Stimulated activated CD4-positive, alpha-beta T cell treated with anti-CD3 and anti-CD28 coated beads, Interleukin-2, amount 100 ng/mL, for 48 hours (primary cell): Measurements from ENCODE around the gene NKAIN4.

Source experiments
- DNase-seq, 2 donors: peaks; one replicate each; pipeline ENCODE4 v3.0.0-alpha.2; 2020

Gene NKAIN4

DNA sequence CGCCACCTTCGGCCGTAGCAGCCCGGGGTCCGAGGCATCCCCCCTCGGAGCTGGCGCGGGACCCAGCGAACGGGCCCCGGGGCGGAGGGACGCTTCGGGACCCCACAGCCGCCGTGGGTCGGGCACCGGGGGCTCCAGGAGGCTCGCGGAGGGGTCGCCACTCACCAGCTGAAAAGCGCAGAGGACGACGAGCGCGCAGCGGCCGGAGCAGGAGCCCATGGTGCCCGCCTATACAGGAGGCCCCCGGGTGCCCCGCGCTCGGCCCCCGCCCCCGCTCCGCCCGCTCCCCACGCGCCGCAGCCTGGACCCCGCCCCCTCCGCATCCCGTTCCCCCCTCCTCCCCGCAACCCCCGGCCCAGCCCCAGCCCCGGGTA, at the start of gene NKAIN4:
Gene NKAIN4 (minus strand): TSS at position 232 of the 374 bp plus-strand sequence. CDS start 13 bp downstream, at position 219.
- no peak for DNase-seq

- no peak for DNase-seq
Measured at GRCh38 chr20:63303095-63303666, 48.9 kb upstream of the NKAIN4 start.

- DNase-seq: no peak
Measured at GRCh38 chr20:63301671-63302070, 47.4 kb upstream of the NKAIN4 start.

- no peak for DNase-seq
Measured at GRCh38 chr20:63298731-63299312, 44.6 kb upstream of the NKAIN4 start.

- no peak for DNase-seq
Measured at GRCh38 chr20:63297796-63298572, 43.7 kb upstream of the NKAIN4 start.

DNA sequence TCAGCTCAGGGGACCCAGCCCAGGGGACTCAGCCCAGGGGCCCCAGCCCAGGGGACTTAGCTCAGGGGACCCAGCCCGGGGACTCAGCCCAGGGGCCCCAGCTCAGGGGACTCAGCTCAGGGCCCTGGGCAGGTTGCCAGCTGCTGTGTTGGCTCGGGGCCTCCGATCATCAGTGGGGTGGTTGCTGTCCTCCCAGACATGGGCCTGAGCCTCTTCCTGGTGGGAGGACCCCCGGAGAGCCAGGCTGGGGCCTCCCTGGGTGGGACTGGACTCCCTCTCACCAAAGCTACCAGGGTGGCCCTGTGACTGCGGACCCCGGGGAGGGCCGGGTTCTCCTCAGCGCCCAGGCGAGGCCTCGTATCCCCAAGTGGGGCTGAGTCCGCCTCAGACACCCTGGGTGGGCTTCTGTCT, 43.1 kb upstream of the NKAIN4 start:
- no peak for DNase-seq

GRCh38 chr20:63296531-63297299, 42.5 kb upstream of the NKAIN4 start:
- DNase-seq: no peak

GRCh38 chr20:63295846-63296245, 41.6 kb upstream of the NKAIN4 start:
- no peak for DNase-seq

- no peak for DNase-seq
Measured at GRCh38 chr20:63295422-63295821, 41.2 kb upstream of the NKAIN4 start.

- DNase-seq: no peak
Measured at GRCh38 chr20:63295018-63295417, 40.8 kb upstream of the NKAIN4 start.

GRCh38 chr20:63294536-63294900, 40.3 kb upstream of the NKAIN4 start:
- no peak for DNase-seq

GRCh38 chr20:63293871-63294535, 39.7 kb upstream of the NKAIN4 start:
- DNase-seq: no peak

- DNase-seq: no peak
Measured at GRCh38 chr20:63293456-63293855, 39.2 kb upstream of the NKAIN4 start.

DNA sequence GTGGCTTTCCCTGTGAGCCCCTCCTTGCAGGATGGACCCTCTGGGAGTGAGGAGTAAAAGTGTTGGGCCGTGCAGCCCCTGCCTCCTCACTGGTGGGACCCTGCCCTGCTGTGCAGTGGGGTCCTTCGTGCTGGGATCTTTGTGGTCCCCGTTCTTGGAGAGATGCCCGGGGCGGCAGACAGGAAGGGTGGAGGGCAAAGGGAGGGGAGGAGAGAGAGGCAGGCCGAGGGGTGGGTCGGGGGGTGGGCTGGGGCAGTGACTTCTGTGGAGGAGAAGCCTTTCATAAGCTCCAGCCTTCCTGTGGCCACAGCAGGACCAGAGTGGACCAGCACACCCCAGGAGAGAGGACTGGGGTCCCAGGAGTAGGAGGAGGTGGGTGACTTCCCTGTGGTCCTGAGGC, 38.6 kb upstream of the NKAIN4 start, which contains the start of gene COL20A1:
Gene COL20A1 (plus strand): TSS at position 283 of the 400 bp plus-strand sequence. CDS start 1,922 bp downstream, outside the sequence.
- DNase-seq: no peak

DNA sequence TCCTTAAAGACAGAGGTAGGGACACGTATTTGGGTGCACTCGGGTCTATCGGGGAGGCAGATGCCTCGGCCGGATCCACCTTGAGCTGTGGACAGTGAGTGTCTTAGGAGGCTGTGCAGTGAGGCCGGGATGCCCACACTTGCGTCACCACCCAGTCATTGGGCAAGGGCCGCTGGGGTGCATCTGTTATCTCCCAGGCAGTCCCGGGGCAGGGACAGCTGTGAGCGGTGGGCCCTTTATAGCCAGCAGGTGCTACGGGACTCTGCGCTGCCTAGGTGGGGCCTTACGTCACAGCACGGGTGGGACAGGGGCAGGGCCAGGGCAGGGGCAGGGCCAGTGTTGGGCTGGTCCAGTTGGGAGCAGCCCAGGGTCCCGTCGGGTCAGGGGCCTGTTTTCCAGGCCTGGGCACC, 38.0 kb upstream of the NKAIN4 start:
- no peak for DNase-seq

GRCh38 chr20:63291811-63292210, 37.5 kb upstream of the NKAIN4 start:
- DNase-seq: no peak

DNA sequence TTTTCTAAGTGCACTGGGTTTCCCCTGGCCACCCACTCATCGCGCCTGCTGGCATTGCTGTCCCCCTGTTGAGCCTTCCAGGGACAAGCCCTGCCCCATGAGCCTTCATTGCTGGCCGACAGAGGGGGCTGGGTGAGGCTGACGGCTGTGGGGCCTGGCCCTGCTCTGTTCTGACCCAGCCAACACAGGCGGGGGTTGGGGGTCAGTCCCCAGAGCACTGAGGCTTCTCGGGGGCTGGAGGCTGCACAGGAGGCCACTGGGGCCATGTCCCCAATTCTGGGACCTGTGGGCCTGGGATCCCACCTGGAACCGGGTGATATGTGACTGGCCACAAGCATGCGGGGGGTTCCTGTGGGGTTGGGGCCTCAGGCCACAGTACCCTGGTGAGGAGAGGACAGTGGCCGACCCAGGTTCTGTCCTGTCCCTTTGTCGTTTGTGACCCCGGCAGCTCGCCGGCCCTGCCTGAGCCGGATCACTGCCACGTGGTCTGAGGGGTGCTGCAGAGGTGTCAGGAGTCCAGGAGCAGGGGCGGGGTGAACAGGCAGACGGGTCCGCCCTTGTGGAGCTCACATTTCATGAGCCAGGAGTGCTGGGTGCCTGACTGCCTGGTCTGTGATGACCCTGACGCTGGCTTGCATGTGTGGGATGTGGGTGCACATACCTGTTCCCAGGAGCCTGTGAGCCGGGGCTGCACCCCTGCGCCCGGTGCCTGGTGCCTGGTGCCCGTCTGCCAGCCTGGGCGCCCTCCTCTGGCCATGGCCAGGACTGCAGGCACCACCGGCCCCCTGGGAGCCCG, 36.6 kb upstream of the NKAIN4 start:
- peak; percentile 70 to 82 for DNase-seq

- DNase-seq: no peak
Measured at GRCh38 chr20:63290136-63290676, 35.9 kb upstream of the NKAIN4 start.

DNA sequence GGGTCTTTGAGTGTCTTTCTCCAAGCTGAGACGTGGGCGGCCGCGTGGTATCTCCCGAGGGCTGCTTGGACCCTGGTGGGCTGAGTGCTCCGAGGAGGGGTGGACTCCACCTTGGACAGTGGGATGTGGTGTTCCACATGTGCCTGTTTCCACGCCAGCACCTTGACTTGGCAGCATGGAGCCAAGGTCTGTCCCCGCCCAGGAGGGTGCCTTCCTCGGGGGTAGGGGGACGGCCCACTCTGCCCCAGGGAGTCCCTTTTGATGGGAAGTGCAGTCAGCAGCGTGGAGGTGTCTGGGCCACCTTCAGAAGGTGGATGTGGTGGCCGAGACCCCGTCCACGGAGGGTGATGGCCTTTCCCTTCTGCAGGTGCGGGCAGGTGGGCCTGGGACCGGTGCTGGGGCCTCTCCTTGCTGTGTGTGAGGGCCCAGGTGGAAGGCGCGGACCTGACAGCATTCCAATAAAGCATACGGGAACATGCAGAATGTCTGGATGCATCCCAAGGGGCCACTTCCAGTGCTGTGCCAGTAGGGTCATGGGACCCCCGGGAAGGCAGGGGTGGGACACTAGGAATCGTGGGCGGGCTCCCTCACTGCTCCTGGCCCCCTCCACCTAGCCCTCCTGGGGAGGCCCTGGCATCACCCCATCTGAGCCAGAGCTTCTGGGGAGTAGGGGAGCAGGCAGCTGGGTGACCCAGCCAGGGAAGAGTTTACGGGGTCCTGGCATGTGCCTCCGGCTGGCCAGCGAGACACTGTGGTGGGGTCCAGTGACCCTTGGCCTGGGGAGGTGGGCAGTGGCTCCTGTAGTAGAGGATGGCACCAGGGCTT, 35.3 kb upstream of the NKAIN4 start:
- no peak for DNase-seq

DNA sequence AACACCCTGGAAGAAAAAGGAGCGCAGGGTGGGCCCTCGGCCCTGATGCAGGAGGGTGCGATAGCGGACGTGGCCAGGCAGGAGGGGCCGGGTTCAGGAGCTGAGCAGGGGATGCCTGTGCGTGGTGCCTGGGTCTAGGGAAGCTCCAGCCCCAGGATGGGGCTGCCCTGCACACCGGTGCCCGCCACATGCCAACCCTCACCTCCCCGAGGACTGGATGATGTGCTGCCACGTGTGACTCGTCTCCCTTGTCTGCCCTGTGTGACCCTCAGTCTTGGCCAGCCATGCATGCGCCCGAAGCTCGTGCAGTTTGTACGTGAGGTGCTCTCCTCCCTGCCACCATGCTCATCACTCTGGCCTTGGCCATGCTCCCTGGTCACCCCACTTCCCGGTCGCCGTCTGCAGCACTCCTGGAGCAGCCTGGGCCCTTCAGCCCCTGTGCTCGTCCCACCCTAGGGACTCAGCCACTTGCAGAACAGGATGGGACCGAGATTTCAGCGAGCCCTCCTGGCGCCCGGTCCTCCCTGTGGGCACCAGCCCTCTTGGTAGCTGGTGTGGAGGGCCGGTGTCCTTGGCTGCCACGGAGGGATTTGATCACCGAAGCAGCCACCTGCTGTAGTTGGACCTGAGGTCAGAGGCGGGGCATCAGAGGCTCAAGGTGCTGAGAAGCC, 34.5 kb upstream of the NKAIN4 start:
- DNase-seq: no peak
